ENCODE data around the gene VDAC1.

The VDAC1 gene

DNA sequence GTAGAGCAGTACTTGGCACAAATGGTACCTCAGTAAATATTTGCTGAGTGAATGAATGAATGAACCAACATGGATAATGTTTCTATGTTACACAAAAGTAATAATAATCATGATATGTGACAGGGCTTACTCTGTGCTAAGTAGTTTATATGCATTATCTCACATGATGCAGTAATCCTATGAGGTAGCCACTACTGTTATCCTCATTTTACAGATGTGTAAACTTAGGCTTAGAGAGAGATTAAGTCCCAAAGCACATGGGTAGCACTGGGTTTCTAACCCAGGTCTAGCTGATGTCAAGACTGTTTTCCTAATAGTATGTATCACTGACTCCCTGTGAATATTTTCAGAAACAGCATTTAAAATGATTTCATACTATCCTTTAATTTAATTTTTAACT is 44.1 kb upstream of the VDAC1 start:
- Histone ChIP-seq H3K9ac (ENCODE audit: low read length) (no peak overlapping the region), H3K14ac (ENCODE audit: low read length in 2 of 2) (no peak overlapping the region), H3K18ac (ENCODE audit: low read depth in 1 of 2, low read length in 2 of 2) (no peak overlapping the region), H2BK12ac (ENCODE audit: low read length in 2 of 2) (no peak overlapping the region), H3K4me1 (ENCODE audit: control insufficient read depth, insufficient read depth, low read depth, low read length) (no peaks in the 10 kb centered on the region), H3K79me1 (replicated peaks; ENCODE audit: low read length, poor library complexity, severe bottlenecking) (no peaks in the 10 kb centered on the region), H3K4ac (ENCODE audit: low read depth in 1 of 2, low read length in 2 of 2) (no peak overlapping the region), H2BK5ac (ENCODE audit: low read depth, low read length, poor library complexity, severe bottlenecking) (no peak overlapping the region), H2BK15ac (ENCODE audit: low read depth, poor library complexity, severe bottlenecking) (no peak overlapping the region), H3K27me3 (ENCODE audit: control insufficient read depth in 1 of 2, insufficient read depth in 1 of 2, low read length in 2 of 2) (peaks cover 8 to 18% of the 10 kb centered on the region in 2 experiments), H3K36me3 (ENCODE audit: control insufficient read depth in 1 of 2, insufficient read depth in 2 of 2, low read depth in 1 of 2, low read length in 2 of 2) (no peaks in the 10 kb centered on the region), H3K4me3 (ENCODE audit: insufficient read depth in 1 of 2, low read depth in 1 of 2, low read length in 2 of 2) (no peak overlapping the region), H2BK120ac (ENCODE audit: low read depth, low read length) (no peak overlapping the region), H2AFZ (ENCODE audit: low read depth, low read length) (no peak overlapping the region), H3K27ac (ENCODE audit: low read length, poor library complexity, severe bottlenecking) (no peak overlapping the region), H2AK5ac (ENCODE audit: low read length, severe bottlenecking) (no peak overlapping the region), H4K91ac (ENCODE audit: low read length) (no peak overlapping the region), H3K9me3 (ENCODE audit: control insufficient read depth, low read length) (no peaks in the 10 kb centered on the region), H3K4me2 (ENCODE audit: low read length, poor library complexity, severe bottlenecking) (no peak overlapping the region), H3K23ac (ENCODE audit: low read length in 2 of 2) (no peak overlapping the region), H4K8ac (ENCODE audit: low read length) (no peak overlapping the region)
- no peak for DNase-seq

DNA sequence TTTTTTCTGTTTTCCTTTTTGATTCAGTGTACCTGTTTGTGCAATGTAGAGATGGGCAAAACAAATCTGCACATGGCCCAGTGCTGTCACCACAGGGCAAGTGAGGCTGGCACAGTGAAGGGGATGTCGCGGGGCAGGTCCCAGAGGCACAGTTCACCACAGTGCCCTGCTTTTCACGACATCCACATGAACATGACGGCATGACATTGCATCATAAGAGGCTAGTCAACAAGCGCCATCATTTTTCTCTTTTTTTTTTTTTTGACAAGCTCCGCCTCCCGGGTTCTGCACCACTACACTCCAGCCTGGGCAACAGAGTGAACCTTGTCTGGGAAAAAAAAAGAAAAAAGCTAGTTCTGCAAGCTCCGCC is 42.9 kb upstream of the VDAC1 start:
- no peak overlapping the region for H3K18ac ChIP-seq (ENCODE audit: low read depth in 1 of 2, low read length in 2 of 2)

DNA sequence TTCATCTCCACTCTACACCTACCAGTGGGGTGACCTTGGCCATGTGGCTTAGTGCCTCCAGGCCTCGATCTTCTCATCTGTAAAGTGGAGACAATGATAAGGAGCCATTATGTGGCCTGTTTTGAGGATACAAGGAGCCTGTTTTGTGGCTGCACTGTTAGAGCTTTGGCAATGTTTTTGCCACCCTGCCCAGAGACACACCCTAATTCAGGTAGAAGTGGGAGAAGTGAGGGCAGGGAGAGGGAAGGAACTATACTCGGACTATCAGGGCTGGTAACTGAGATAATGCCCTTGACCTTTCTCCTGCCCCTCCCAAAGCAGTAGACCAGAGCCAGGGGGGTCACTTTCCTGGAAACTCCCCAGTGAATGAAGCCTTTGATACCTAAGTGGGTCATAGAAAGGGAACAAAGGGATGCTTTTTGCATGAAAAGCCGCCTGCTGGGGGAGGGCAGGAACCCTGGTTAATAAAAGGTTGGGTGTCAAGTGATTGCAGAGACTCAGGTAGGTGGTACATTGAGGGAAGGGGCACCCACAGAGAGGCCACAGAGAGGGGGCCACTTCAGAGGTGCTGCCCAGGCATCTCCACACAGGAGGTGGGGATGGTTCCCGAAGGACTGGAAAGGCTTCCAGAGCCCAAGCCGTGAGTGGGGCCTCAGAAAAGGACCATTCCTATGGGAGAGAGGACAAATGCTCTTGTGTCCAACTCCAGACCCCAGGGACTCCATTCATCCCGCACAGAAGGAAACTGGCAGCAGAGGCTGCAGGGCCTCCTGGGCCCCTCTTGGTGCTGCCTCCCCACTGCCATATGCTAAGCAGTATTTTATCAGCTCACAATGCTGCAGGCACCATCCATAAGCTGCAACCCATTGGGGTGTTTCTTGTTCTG is 42.3 kb upstream of the VDAC1 start:
- Histone ChIP-seq H3K27me3 (ENCODE audit: control insufficient read depth in 1 of 2, insufficient read depth in 1 of 2, low read length in 2 of 2) (peaks cover 4 to 14% of the 10 kb centered on the region in 2 experiments), H4K91ac (ENCODE audit: low read length) (no peak overlapping the region), H2AK5ac (ENCODE audit: low read length, severe bottlenecking) (no peak overlapping the region), H2BK5ac (ENCODE audit: low read depth, low read length, poor library complexity, severe bottlenecking) (no peak overlapping the region), H3K18ac (ENCODE audit: low read depth in 1 of 2, low read length in 2 of 2) (no peak overlapping the region), H3K23ac (ENCODE audit: low read length in 2 of 2) (no peak overlapping the region), H2BK15ac (ENCODE audit: low read depth, poor library complexity, severe bottlenecking) (no peak overlapping the region), H3K27ac (ENCODE audit: low read length, poor library complexity, severe bottlenecking) (no peak overlapping the region), H3K4me2 (ENCODE audit: low read length, poor library complexity, severe bottlenecking) (no peak overlapping the region), H3K36me3 (ENCODE audit: control insufficient read depth in 1 of 2, insufficient read depth in 2 of 2, low read depth in 1 of 2, low read length in 2 of 2) (no peaks in the 10 kb centered on the region), H3K4me1 (ENCODE audit: control insufficient read depth, insufficient read depth, low read depth, low read length) (no peaks in the 10 kb centered on the region), H3K14ac (ENCODE audit: low read length in 2 of 2) (no peak overlapping the region), H4K8ac (ENCODE audit: low read length) (no peak overlapping the region), H2BK120ac (ENCODE audit: low read depth, low read length) (no peak overlapping the region), H3K9ac (ENCODE audit: low read length) (no peak overlapping the region), H3K4ac (ENCODE audit: low read depth in 1 of 2, low read length in 2 of 2) (no peak overlapping the region), H2AFZ (ENCODE audit: low read depth, low read length) (no peak overlapping the region), H3K9me3 (ENCODE audit: control insufficient read depth, low read length) (no peaks in the 10 kb centered on the region), H2BK12ac (ENCODE audit: low read length in 2 of 2) (no peak overlapping the region), H3K4me3 (ENCODE audit: insufficient read depth in 1 of 2, low read depth in 1 of 2, low read length in 2 of 2) (no peak overlapping the region), H3K79me1 (replicated peaks; ENCODE audit: low read length, poor library complexity, severe bottlenecking) (no peaks in the 10 kb centered on the region)
- WGBS: 35% methylated on average over 6 of the region's 6 CpGs
- DNase-seq: no peak

More for the DNA sequence above, 42.9 kb upstream of the VDAC1 start:
- DNase-seq: no peak
- no peak overlapping the region for H2BK12ac ChIP-seq (ENCODE audit: low read length in 2 of 2)
- H3K4me3 ChIP-seq (ENCODE audit: insufficient read depth in 1 of 2, low read depth in 1 of 2, low read length in 2 of 2): no peak overlapping the region
- no peaks in the 10 kb centered on the region for H3K79me1 ChIP-seq (replicated peaks; ENCODE audit: low read length, poor library complexity, severe bottlenecking)
- no peak overlapping the region for H2AK5ac ChIP-seq (ENCODE audit: low read length, severe bottlenecking)
- H2AFZ ChIP-seq (ENCODE audit: low read depth, low read length): no peak overlapping the region
- H3K4me2 ChIP-seq (ENCODE audit: low read length, poor library complexity, severe bottlenecking): no peak overlapping the region
- no peaks in the 10 kb centered on the region for H3K4me1 ChIP-seq (ENCODE audit: control insufficient read depth, insufficient read depth, low read depth, low read length)
- no peak overlapping the region for H2BK5ac ChIP-seq (ENCODE audit: low read depth, low read length, poor library complexity, severe bottlenecking)
- no peak overlapping the region for H3K27ac ChIP-seq (ENCODE audit: low read length, poor library complexity, severe bottlenecking)
- H3K23ac ChIP-seq (ENCODE audit: low read length in 2 of 2): no peak overlapping the region
- no peak overlapping the region for H4K91ac ChIP-seq (ENCODE audit: low read length)
- H2BK120ac ChIP-seq (ENCODE audit: low read depth, low read length): no peak overlapping the region
- H3K36me3 ChIP-seq (ENCODE audit: control insufficient read depth in 1 of 2, insufficient read depth in 2 of 2, low read depth in 1 of 2, low read length in 2 of 2): no peaks in the 10 kb centered on the region
- no peak overlapping the region for H3K9ac ChIP-seq (ENCODE audit: low read length)
- no peak overlapping the region for H3K4ac ChIP-seq (ENCODE audit: low read depth in 1 of 2, low read length in 2 of 2)
- no peak overlapping the region for H3K14ac ChIP-seq (ENCODE audit: low read length in 2 of 2)
- H3K9me3 ChIP-seq (ENCODE audit: control insufficient read depth, low read length): no peaks in the 10 kb centered on the region
- peaks cover 4 to 14% of the 10 kb centered on the region in 2 experiments for H3K27me3 ChIP-seq (ENCODE audit: control insufficient read depth in 1 of 2, insufficient read depth in 1 of 2, low read length in 2 of 2)
- WGBS: 93% methylated on average over 8 of the region's 8 CpGs
- H2BK15ac ChIP-seq (ENCODE audit: low read depth, poor library complexity, severe bottlenecking): no peak overlapping the region
- H4K8ac ChIP-seq (ENCODE audit: low read length): no peak overlapping the region

DNA sequence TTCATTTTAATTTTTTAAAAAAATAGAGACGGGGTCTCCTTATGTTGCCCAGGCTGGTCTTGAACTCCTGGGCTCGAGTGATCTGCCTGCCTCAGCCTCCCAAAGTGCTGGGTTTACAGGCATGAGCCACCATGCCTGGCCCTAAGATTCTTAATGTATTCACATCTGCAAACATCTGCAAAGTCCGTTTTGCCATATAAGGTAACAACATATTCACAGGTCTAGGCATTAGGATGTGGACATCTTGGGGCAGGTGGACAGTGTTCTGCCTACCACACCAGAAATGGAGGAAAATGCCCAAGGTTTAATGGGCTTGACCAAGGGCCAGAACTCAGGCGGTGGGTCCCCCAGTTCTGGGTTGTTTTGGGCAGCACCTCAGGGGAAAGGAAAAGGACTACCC is 41.6 kb upstream of the VDAC1 start:
- Histone ChIP-seq H3K14ac (ENCODE audit: low read length in 2 of 2) (no peak overlapping the region), H2AFZ (ENCODE audit: low read depth, low read length) (no peak overlapping the region), H2BK5ac (ENCODE audit: low read depth, low read length, poor library complexity, severe bottlenecking) (no peak overlapping the region), H3K79me1 (replicated peaks; ENCODE audit: low read length, poor library complexity, severe bottlenecking) (no peaks in the 10 kb centered on the region), H3K27me3 (ENCODE audit: control insufficient read depth in 1 of 2, insufficient read depth in 1 of 2, low read length in 2 of 2) (peaks cover 4 to 14% of the 10 kb centered on the region in 2 experiments), H3K27ac (ENCODE audit: low read length, poor library complexity, severe bottlenecking) (no peak overlapping the region), H2AK5ac (ENCODE audit: low read length, severe bottlenecking) (no peak overlapping the region), H2BK12ac (ENCODE audit: low read length in 2 of 2) (no peak overlapping the region), H3K18ac (ENCODE audit: low read depth in 1 of 2, low read length in 2 of 2) (no peak overlapping the region), H3K4me1 (ENCODE audit: control insufficient read depth, insufficient read depth, low read depth, low read length) (no peaks in the 10 kb centered on the region), H3K4me2 (ENCODE audit: low read length, poor library complexity, severe bottlenecking) (no peak overlapping the region), H2BK15ac (ENCODE audit: low read depth, poor library complexity, severe bottlenecking) (no peak overlapping the region), H3K9ac (ENCODE audit: low read length) (no peak overlapping the region), H3K9me3 (ENCODE audit: control insufficient read depth, low read length) (no peaks in the 10 kb centered on the region), H3K4ac (ENCODE audit: low read depth in 1 of 2, low read length in 2 of 2) (no peak overlapping the region), H4K8ac (ENCODE audit: low read length) (no peak overlapping the region), H2BK120ac (ENCODE audit: low read depth, low read length) (no peak overlapping the region), H3K23ac (ENCODE audit: low read length in 2 of 2) (no peak overlapping the region), H3K36me3 (ENCODE audit: control insufficient read depth in 1 of 2, insufficient read depth in 2 of 2, low read depth in 1 of 2, low read length in 2 of 2) (no peaks in the 10 kb centered on the region), H4K91ac (ENCODE audit: low read length) (no peak overlapping the region), H3K4me3 (ENCODE audit: insufficient read depth in 1 of 2, low read depth in 1 of 2, low read length in 2 of 2) (no peak overlapping the region)
- DNase-seq: no peak
- 84% methylated on average over 4 of the region's 4 CpGs for WGBS

Data from mesenchymal stem cell (in vitro differentiated cells and primary cell).